ENCODE data around the gene SCRT2. TPM values are rescaled to one million over a fixed set of nuclear protein-coding genes. Genes with fewer than 3 reads are reported as not detected.

SCRT2 gene
- total and polyA plus RNA-seq, 9 of the 15 experiments (the other 6 are each of a cell fraction or from before 2014, with no cell fraction given) = 0.04 to 0.75 (median 0.13) TPM; not detected in 2

DNA sequence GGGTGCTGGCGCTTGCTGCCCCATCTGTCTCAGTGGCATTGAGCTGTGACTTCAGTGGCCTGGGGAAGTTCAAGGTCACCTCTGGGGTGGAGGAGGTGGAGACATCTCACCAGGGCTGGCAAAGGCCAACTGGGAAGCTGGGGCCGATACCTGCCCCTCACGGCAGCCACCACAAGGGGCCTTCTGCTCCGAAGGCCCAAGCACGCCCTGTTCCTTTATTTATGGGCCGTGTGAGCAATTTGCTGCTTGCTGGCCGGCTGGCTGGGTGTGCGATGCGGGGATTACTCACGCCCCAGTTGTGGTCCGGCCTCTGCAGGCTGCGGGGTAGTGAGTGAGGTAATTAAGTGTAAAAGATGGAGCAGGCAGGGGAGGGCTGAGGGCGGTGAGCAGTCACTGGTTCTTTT, 13.2 kb upstream of the SCRT2 start (continued):
- TF ChIP-seq, protein P1, sequence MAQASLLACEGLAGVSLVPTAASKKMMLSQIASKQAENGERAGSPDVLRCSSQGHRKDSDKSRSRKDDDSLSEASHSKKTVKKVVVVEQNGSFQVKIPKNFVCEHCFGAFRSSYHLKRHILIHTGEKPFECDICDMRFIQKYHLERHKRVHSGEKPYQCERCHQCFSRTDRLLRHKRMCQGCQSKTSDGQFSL (CRISPR knock-in tag; IDR thresholded peaks at IDR 0.05) = peak; percentile 49
- TF ChIP-seq, protein P1 (tag; IDR thresholded peaks at IDR 0.05) = no peak
- TF ChIP-seq NCOA4 (IDR thresholded peaks at IDR 0.05; ENCODE audit: partially characterized antibody) (no peak), NFXL1 (CRISPR knock-in tag; IDR thresholded peaks at IDR 0.05) (no peak), MAZ (CRISPR knock-in tag; conservative IDR thresholded peaks at IDR 0.05 in 1 of 2, IDR thresholded peaks at IDR 0.05 in 1 of 2) (no peak), ZNF224 (CRISPR knock-in tag; IDR thresholded peaks at IDR 0.05) (no peak), ATF7 (IDR thresholded peaks at IDR 0.05) (peak; percentile 21; the same call in 1 of the 2 replicates), ZNF583 (CRISPR knock-in tag; IDR thresholded peaks at IDR 0.05) (no peak), HDGF (IDR thresholded peaks at IDR 0.05) (no peak), CREBBP (IDR thresholded peaks at IDR 0.05; ENCODE audit: low read depth, low read length) (no peak)
- TF ChIP-seq, protein P2, sequence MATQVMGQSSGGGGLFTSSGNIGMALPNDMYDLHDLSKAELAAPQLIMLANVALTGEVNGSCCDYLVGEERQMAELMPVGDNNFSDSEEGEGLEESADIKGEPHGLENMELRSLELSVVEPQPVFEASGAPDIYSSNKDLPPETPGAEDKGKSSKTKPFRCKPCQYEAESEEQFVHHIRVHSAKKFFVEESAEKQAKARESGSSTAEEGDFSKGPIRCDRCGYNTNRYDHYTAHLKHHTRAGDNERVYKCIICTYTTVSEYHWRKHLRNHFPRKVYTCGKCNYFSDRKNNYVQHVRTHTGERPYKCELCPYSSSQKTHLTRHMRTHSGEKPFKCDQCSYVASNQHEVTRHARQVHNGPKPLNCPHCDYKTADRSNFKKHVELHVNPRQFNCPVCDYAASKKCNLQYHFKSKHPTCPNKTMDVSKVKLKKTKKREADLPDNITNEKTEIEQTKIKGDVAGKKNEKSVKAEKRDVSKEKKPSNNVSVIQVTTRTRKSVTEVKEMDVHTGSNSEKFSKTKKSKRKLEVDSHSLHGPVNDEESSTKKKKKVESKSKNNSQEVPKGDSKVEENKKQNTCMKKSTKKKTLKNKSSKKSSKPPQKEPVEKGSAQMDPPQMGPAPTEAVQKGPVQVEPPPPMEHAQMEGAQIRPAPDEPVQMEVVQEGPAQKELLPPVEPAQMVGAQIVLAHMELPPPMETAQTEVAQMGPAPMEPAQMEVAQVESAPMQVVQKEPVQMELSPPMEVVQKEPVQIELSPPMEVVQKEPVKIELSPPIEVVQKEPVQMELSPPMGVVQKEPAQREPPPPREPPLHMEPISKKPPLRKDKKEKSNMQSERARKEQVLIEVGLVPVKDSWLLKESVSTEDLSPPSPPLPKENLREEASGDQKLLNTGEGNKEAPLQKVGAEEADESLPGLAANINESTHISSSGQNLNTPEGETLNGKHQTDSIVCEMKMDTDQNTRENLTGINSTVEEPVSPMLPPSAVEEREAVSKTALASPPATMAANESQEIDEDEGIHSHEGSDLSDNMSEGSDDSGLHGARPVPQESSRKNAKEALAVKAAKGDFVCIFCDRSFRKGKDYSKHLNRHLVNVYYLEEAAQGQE (IDR thresholded peaks at IDR 0.05; ENCODE audit: borderline replicate concordance) = peak; percentile 10; the same call in 1 of the 2 replicates
- TF ChIP-seq, protein P2 (CRISPR knock-in tag; IDR thresholded peaks at IDR 0.05; ENCODE audit: low read depth) = no peak
- TF ChIP-seq, protein P3, sequence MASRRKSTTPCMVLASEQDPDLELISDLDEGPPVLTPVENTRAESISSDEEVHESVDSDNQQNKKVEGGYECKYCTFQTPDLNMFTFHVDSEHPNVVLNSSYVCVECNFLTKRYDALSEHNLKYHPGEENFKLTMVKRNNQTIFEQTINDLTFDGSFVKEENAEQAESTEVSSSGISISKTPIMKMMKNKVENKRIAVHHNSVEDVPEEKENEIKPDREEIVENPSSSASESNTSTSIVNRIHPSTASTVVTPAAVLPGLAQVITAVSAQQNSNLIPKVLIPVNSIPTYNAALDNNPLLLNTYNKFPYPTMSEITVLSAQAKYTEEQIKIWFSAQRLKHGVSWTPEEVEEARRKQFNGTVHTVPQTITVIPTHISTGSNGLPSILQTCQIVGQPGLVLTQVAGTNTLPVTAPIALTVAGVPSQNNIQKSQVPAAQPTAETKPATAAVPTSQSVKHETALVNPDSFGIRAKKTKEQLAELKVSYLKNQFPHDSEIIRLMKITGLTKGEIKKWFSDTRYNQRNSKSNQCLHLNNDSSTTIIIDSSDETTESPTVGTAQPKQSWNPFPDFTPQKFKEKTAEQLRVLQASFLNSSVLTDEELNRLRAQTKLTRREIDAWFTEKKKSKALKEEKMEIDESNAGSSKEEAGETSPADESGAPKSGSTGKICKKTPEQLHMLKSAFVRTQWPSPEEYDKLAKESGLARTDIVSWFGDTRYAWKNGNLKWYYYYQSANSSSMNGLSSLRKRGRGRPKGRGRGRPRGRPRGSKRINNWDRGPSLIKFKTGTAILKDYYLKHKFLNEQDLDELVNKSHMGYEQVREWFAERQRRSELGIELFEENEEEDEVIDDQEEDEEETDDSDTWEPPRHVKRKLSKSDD (conservative IDR thresholded peaks at IDR 0.05; ENCODE audit: low read length) = no peak
- TF ChIP-seq, protein P4, sequence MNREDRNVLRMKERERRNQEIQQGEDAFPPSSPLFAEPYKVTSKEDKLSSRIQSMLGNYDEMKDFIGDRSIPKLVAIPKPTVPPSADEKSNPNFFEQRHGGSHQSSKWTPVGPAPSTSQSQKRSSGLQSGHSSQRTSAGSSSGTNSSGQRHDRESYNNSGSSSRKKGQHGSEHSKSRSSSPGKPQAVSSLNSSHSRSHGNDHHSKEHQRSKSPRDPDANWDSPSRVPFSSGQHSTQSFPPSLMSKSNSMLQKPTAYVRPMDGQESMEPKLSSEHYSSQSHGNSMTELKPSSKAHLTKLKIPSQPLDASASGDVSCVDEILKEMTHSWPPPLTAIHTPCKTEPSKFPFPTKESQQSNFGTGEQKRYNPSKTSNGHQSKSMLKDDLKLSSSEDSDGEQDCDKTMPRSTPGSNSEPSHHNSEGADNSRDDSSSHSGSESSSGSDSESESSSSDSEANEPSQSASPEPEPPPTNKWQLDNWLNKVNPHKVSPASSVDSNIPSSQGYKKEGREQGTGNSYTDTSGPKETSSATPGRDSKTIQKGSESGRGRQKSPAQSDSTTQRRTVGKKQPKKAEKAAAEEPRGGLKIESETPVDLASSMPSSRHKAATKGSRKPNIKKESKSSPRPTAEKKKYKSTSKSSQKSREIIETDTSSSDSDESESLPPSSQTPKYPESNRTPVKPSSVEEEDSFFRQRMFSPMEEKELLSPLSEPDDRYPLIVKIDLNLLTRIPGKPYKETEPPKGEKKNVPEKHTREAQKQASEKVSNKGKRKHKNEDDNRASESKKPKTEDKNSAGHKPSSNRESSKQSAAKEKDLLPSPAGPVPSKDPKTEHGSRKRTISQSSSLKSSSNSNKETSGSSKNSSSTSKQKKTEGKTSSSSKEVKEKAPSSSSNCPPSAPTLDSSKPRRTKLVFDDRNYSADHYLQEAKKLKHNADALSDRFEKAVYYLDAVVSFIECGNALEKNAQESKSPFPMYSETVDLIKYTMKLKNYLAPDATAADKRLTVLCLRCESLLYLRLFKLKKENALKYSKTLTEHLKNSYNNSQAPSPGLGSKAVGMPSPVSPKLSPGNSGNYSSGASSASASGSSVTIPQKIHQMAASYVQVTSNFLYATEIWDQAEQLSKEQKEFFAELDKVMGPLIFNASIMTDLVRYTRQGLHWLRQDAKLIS (CRISPR knock-in tag; IDR thresholded peaks at IDR 0.05) = no peak

All from K562 (cell line).